Measurements from ENCODE around the gene PCNX3.

Gene PCNX3

GRCh38 chr11:65580756-65581155, 34.8 kb upstream of the PCNX3 start:
- no peak for DNase-seq (ENCODE audit: low spot score)

DNA sequence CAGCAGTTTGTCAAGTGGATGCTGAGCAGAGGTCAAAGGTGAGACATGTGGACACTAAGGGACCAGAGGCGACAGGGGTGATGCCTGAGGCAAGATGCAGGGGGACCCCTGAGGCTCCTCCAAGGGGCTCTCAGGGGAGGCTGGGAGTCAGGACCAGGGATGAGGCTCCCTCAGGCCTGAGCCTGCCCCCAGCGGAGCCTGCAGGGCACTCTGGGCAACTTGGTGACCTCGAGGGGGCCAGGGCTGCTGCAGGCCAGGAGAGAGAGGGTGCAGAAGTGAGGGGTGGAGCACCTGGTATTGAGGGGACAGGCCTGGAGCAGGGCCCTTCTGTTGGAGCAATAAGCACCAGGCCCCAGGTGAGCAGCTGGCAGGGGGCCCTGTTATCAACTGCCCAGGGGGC, 33.6 kb upstream of the PCNX3 start:
- no peak for DNase-seq (ENCODE audit: low spot score)

DNA sequence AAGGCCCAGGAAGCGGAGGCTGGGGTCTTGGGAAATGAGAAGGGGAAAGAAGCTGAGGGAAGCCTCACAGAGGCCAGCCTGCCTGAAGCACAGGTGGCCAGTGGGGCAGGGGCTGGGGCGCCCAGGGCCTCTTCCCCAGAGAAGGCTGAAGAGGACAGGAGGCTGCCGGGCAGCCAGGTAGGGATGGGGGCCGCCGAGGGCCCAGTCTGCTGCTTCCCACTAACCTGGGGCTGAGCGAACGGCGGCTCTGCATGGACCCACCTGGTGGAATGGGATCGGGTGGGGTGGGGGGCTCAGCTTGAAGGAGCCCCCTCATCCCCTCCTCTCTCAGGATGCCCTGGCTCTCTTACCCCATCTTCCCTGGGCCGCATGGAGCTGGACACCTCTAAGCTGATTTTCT, 32.0 kb upstream of the PCNX3 start:
- DNase-seq (ENCODE audit: low spot score) = no peak

GRCh38 chr11:65584106-65584505, 31.5 kb upstream of the PCNX3 start:
- DNase-seq (ENCODE audit: low spot score) = no peak

DNA sequence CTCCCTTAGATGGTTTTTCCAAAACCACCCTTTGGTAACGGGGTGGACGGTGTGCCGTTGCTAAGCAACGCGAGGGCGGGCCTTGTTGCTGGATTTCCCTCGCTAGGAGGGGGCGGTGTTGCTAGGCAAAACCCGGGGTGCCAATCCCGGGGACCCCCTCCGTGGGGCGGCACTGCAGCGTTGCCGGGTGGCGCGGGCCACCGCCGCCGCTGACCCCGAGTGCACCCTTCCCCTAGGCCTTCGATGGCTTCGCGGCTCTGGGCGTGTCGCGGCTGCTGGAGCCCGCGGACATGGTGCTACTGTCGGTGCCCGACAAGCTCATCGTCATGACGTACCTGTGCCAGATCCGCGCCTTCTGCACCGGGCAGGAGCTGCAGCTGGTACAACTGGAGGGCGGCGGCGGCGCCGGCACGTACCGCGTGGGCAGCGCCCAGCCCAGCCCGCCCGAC, 30.8 kb upstream of the PCNX3 start:
- DNase-seq (ENCODE audit: low spot score) = no peak

- no peak for DNase-seq (ENCODE audit: low spot score)
Observed at GRCh38 chr11:65585396-65586246, 30.0 kb upstream of the PCNX3 start.

- DNase-seq (ENCODE audit: low spot score) = no peak
Observed at GRCh38 chr11:65586247-65586630, 29.3 kb upstream of the PCNX3 start.

GRCh38 chr11:65586676-65587075, 28.9 kb upstream of the PCNX3 start:
- DNase-seq (ENCODE audit: low spot score) = no peak

DNA sequence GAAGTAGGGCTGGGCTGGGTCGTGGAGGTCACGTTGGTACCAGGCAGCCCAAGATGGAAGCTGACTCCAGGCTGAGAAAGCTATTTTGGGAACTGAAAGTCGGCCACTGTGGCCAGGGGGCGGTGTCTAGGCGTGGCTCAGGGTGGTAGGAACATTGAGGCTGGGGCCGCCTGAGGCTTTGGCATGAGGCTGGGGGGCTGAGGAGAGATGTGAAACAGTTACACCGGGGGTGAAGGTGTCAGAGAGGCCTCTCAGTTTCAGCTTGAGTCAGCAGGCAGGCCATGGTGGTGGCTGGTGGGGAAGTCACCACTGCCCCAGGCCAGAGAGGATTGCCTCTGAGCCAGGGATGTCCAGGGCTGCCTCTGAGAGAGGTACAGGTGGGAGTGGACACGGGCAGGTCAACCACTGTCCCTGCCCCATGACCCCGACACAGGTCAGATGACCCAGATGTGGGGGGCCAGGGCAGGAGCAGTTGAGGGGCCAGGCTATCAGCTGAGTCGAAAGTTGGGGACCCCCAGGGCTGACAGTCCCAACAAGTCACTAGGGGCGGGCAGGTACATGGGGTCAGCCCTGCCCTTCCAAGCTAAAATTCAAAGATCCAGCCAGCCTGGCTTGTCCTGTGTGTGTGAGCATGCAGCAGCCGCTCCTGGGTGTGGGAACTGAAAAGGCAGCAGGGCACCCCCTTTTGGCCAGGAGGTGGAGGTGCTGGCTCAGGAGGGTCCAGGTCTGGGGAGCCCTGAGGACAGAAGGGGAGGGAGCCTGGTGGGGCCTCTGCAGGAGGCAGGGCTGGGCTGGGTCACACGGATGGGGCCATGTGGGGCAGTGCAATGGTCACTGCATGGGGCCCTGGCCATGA, 27.1 kb upstream of the PCNX3 start:
- DNase-seq (ENCODE audit: low spot score) = no peak

GRCh38 chr11:65589444-65590239, 25.9 kb upstream of the PCNX3 start:
- DNase-seq (ENCODE audit: low spot score) = no peak

DNA sequence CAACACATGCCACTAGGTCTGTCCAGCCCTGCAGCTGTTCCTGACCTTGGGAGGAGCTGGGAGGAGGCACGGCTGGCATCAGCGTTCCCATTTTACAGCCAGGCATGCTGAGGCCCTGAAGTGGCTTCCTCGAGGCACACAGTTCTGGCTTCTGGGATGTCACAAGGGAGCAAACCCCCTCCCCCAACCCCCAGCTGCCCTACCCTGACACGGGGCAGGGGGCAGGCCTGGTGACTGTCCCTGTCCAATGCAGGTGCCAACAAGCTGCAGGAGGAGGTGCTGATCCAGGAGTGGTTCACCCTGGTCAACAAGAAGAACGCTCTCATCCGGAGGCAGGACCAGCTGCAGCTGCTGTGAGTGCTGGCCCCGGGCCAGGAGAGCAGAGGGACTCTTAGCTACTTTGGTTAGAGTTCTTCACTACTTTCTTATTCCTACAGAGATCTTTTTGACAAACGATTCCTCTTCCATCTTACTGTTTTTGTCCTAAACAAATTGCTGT, 25.3 kb upstream of the PCNX3 start:
- DNase-seq (ENCODE audit: low spot score) = no peak

- DNase-seq (ENCODE audit: low spot score) = no peak
Observed at GRCh38 chr11:65591939-65592857, 23.4 kb upstream of the PCNX3 start.

DNA sequence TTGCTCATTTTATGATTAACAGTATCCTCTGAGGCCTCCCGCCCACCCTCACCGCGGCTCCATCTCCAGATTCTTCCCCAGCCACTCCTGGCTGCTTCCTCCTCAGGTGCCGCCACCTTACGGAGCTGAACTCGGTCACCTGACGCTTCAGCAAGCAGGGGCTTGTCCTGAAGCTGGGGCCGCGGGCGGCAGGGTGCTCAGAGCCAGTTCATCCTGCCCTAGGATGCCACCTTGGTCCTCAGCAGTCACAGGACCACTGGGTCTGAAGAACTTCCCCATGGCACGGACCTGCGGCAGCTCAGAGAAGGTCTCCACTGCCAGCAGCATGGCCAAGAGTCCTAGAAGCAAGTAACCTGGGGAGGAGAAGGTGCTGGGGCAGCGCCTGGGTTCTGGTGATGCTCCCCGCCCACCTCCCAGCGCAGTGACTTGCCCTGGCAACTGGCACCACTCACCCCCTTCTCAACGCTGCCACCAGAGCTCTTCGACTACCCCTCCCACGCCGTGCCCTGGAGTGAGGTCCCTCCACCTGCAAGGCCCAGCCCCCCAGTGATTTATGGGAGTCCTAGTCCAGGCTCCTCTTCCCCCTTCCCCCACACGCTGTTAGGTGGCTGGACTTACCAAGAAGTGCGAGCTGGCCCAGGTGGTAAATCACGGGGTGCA, 22.6 kb upstream of the PCNX3 start:
- no peak for DNase-seq (ENCODE audit: low spot score)

GRCh38 chr11:65593518-65594414, 21.8 kb upstream of the PCNX3 start:
- DNase-seq (ENCODE audit: low spot score) = no peak

GRCh38 chr11:65595131-65595530, 20.4 kb upstream of the PCNX3 start:
- DNase-seq (ENCODE audit: low spot score) = no peak

DNA sequence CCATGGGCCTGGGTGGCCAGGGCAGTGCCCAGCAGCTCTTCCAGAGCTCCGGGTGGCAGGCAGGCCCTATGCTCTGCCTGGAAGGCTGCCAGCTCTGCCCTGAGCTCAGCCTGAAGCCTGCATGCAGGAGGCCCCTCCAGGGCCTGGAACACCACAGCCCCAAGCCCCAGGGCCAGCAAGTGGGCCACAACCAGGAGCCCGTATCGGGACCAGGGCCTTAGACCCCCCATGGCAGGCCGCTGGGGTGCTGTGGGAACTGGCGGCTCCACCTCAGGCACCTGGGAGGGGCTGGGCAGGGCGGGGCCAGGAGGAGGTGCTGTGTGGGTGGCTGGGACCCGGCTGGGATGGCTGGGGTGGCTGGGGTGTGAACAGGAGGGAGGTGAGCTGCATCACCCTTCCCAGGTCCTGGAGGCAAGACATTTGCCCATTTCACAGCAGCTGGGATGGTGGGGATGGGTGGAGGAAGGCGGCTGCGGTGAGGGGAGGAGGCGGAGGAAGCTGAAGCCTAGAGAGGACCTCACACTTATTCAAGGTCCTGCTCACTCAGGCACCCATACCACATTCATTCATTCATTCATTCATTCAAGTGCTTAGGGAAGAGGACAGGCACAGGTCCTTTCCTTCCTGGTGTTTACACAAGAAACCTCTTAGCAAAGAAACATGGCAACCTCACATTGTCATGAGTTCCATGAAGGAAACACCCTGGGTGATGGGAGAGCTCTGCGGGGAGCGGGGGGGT, 19.9 kb upstream of the PCNX3 start, which contains the start of gene KCNK7:
KCNK7 (minus strand) TSS at position 258 of the 739 bp plus-strand sequence; CDS start at position 230, 28 bp downstream.
- DNase-seq (ENCODE audit: low spot score) = no peak

- no peak for DNase-seq (ENCODE audit: low spot score)
Observed at GRCh38 chr11:65596520-65596919, 19.1 kb upstream of the PCNX3 start.

DNA sequence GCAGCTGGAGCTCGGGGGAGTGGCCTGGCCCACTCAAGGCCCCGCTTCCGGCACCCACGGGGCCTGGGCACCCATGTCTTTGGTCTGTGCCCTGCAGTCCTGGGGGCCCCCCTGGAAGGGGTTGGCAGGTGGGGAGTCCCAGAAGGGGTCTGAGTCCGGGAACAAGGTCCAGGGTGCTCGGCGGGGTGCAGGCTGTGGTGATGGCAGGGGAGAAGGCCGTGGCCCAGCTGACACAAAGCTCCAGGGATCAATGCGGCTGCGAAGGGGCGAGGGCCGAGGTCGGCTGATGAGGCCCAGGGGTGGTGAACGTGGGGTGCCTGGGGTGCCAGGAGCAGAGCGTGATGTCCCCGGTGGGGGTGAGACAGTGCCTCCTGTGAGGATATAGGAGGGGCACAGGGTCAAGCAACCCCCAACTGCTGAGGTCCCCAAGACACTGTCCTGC, 17.3 kb upstream of the PCNX3 start:
- DNase-seq (ENCODE audit: low spot score) = no peak
